Measurements from ENCODE around the gene YWHAH.

DNA sequence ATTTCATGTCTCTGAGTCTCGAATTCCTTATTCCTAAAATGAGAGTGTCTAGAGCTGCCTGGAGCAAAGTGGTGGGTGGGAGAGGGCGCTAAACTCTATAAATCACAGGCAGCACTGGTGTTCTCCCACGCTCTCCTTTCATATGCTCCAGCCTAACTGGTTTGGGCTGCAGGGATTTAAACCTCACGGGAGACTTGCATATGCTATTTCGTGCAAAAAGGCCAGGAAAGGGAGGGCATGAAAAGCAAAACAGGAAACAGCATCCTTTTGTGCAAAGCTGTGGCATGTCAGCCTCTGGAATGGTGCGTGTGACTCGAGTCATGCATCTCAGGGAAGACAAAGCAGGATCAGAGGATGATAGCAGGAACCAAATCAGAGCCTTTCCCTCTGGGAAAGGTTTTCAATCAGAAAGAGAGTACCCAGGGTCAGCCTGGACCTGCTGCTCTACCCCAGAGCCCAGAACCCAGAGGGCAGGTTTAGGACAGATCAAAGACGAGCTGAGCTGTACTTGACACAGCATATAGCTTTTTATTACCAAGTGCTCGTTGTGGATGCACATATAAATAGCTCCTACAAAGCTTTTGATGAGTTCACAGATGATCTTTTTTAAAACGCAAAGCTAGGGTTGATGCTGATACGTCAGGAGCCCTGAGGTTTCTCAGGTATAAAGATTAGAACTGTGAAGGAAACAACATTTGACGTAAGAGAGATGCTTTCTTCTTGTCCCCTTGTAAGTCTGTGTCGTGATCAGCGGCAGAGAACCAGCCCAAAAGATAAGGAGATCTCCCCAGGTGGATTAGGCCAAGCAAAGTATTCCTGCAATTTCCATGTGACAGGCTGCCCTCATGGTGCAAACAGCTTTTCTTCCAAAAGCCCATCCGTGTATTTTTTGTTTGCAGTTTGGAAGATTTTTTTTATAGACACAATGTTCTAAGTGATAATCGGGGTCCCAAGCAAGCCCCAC lies 46.2 kb upstream of the YWHAH start:
- TF ChIP-seq, protein P1, sequence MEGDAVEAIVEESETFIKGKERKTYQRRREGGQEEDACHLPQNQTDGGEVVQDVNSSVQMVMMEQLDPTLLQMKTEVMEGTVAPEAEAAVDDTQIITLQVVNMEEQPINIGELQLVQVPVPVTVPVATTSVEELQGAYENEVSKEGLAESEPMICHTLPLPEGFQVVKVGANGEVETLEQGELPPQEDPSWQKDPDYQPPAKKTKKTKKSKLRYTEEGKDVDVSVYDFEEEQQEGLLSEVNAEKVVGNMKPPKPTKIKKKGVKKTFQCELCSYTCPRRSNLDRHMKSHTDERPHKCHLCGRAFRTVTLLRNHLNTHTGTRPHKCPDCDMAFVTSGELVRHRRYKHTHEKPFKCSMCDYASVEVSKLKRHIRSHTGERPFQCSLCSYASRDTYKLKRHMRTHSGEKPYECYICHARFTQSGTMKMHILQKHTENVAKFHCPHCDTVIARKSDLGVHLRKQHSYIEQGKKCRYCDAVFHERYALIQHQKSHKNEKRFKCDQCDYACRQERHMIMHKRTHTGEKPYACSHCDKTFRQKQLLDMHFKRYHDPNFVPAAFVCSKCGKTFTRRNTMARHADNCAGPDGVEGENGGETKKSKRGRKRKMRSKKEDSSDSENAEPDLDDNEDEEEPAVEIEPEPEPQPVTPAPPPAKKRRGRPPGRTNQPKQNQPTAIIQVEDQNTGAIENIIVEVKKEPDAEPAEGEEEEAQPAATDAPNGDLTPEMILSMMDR (IDR thresholded peaks at IDR 0.05; ENCODE audit: insufficient read depth, low read length), result no peak
- TF ChIP-seq, protein P2, sequence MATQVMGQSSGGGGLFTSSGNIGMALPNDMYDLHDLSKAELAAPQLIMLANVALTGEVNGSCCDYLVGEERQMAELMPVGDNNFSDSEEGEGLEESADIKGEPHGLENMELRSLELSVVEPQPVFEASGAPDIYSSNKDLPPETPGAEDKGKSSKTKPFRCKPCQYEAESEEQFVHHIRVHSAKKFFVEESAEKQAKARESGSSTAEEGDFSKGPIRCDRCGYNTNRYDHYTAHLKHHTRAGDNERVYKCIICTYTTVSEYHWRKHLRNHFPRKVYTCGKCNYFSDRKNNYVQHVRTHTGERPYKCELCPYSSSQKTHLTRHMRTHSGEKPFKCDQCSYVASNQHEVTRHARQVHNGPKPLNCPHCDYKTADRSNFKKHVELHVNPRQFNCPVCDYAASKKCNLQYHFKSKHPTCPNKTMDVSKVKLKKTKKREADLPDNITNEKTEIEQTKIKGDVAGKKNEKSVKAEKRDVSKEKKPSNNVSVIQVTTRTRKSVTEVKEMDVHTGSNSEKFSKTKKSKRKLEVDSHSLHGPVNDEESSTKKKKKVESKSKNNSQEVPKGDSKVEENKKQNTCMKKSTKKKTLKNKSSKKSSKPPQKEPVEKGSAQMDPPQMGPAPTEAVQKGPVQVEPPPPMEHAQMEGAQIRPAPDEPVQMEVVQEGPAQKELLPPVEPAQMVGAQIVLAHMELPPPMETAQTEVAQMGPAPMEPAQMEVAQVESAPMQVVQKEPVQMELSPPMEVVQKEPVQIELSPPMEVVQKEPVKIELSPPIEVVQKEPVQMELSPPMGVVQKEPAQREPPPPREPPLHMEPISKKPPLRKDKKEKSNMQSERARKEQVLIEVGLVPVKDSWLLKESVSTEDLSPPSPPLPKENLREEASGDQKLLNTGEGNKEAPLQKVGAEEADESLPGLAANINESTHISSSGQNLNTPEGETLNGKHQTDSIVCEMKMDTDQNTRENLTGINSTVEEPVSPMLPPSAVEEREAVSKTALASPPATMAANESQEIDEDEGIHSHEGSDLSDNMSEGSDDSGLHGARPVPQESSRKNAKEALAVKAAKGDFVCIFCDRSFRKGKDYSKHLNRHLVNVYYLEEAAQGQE (IDR thresholded peaks at IDR 0.05; ENCODE audit: insufficient replicate concordance, low read depth), result no peak

Data from HL-60 (cell line).